ENCODE data around the gene IRF9.

DNA sequence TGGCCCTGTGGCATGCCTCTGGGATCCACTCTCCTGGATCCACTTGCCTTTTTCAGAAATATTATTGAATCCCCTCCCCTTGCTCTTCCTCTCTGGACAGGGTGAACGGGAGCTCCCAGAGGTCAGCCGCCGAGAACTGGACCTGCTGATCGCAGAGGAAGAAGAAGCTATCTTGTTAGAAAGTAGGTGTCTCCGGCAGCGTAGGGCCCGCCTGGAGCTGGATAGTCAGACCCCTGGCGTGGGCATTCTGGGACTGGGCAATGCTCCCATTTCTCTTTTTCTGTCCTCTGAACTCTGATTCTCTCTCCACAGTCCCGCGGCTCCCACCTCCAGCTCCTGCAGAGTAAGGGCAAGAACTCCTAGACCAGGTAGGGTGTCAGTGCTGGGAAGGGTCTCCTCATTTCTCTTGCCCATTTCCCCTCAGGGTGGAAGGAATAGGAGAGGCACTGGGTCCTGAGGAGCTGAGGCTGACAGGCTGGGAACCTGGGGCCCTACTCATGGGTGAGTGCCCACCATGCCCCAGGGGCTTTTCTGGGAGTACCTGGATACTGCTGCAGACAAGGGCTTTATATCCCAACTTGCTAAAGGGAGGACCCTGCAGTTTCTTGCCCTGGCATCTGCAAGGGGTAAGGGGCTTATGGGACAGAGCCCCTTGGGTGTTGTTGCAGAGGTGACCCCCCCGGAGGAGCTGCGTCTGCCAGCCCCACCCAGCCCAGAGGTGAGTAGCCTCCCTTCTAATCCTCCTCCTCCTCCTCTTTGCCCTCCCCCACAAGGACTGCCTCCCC is 16.2 kb downstream of the IRF9 start:
- TF ChIP-seq POLR2AphosphoS5 (IDR thresholded peaks at IDR 0.05), result no peak
- TF ChIP-seq POLR2A (IDR thresholded peaks at IDR 0.05), result no peak
- no peak for TF ChIP-seq CTCF (IDR thresholded peaks at IDR 0.05)
- no peak for TF ChIP-seq EP300 (IDR thresholded peaks at IDR 0.05)

All from stomach (tissue), 4 donors.